ENCODE results near the gene LRRTM2. TPM values are rescaled to one million over a fixed set of nuclear protein-coding genes. Genes with fewer than 3 reads are reported as not detected.

The LRRTM2 gene
- total and polyA plus RNA-seq, 2 of the 4 experiments (the other 2 are of a cell fraction) = 0.53 to 2.0 TPM

DNA sequence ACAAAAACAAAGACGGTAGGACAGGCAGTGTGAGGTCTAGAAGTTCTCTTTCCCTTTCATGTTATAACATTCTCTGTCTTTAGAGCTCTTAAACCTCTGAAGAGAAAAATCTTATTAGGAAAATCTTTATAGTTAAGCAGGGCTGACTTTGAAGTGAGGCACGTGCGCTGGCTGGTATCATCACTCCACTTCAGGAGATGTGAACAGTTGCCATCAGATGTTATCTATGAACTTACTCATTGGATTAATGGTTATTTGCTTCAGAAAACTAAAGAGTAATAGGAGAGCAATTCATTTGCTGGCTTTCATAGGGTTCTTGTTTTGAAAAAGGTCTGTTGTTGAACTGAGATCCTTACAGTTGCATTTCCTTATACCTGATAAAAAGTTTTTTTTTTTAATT is 25.7 kb downstream of the LRRTM2 start:
- ATAC-seq (ENCODE audit: low read depth) = no peak
- H3K18ac ChIP-seq (ENCODE audit: low read depth, low read length) = no peak overlapping the region
- peaks cover 57% of the 10 kb centered on the region for H4K20me1 ChIP-seq (ENCODE audit: insufficient read depth, low read length)
- TF ChIP-seq, protein P1, sequence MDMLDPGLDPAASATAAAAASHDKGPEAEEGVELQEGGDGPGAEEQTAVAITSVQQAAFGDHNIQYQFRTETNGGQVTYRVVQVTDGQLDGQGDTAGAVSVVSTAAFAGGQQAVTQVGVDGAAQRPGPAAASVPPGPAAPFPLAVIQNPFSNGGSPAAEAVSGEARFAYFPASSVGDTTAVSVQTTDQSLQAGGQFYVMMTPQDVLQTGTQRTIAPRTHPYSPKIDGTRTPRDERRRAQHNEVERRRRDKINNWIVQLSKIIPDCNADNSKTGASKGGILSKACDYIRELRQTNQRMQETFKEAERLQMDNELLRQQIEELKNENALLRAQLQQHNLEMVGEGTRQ (IDR thresholded peaks at IDR 0.05; ENCODE audit: low read depth, low read length) = peak; percentile 60
- TF ChIP-seq RCOR1 (IDR thresholded peaks at IDR 0.05; ENCODE audit: insufficient replicate concordance, low read length) (no peak), BHLHE40 (IDR thresholded peaks at IDR 0.05; ENCODE audit: low read depth, low read length) (peak; percentile 51; the same call in 1 of the 2 replicates)
- no peak overlapping the region for H3K14ac ChIP-seq (replicated peaks; ENCODE audit: low read depth, low read length)
- no peak overlapping the region for H3K56ac ChIP-seq (ENCODE audit: extremely low read depth, insufficient read depth, low read length)
- no peaks in the 10 kb centered on the region for H3K36me3 ChIP-seq (ENCODE audit: control insufficient read depth, insufficient read depth, low read length)
- no peak overlapping the region for H4K91ac ChIP-seq (ENCODE audit: insufficient read depth, low read depth, low read length)
- no TSS peak for BruUV-seq (replicated peaks)
- H3K4me1 ChIP-seq (ENCODE audit: control insufficient read depth, insufficient read depth, low read length) = peaks cover 11% of the 10 kb centered on the region
- no peak overlapping the region for H3K27ac ChIP-seq (ENCODE audit: insufficient read depth, low read length)
- peaks cover 5% of the 10 kb centered on the region; the same call in 1 of the 2 replicates for H3K9me1 ChIP-seq (ENCODE audit: insufficient read depth, low read length)
- no peak overlapping the region for H2BK120ac ChIP-seq (ENCODE audit: low read depth, low read length)
- no peak overlapping the region for H2BK20ac ChIP-seq (ENCODE audit: low read depth, low read length)
- ChIA-PET CTCF (no interaction called here), POLR2A (ENCODE audit: unreplicated experiment) (no interaction called here)
- WGBS, 2 experiments (ENCODE audit: extremely low coverage in 2 of 2, insufficient read length in 1 of 2) = no CpG with 5 or more reads among the region's 3 CpGs
- H3K79me1 ChIP-seq (ENCODE audit: low read depth in 1 of 2, low read length in 2 of 2) = peaks cover 28 to 84% of the 10 kb centered on the region in 2 experiments
- H3K27me3 ChIP-seq (ENCODE audit: control insufficient read depth, insufficient read depth, low read length) = no peaks in the 10 kb centered on the region
- DNase-seq = peak; percentile 36
- in situ Hi-C loops (cut with MboI; ENCODE audit: low sequenced_read_pairs) (no loop called here), intact Hi-C loops (cut with micrococcal nuclease) (loop anchor here (5.0 kb wide), 1 partner anchor 52 kb away; no protein-coding TSS in a partner anchor), dilution Hi-C loops (cut with HindIII; ENCODE audit: low sequenced_read_pairs, unreplicated experiment) (no loop called here)
- peak overlapping the region; percentile 1; the same call in 1 of the 2 replicates for H3K4me2 ChIP-seq (ENCODE audit: low read depth, low read length)
- H2AK5ac ChIP-seq (ENCODE audit: low read depth, low read length) = no peak overlapping the region
- H2BK15ac ChIP-seq (ENCODE audit: low read depth, low read length) = no peak overlapping the region
- H2AFZ ChIP-seq (replicated peaks; ENCODE audit: low read length, poor library complexity) = no peak overlapping the region
- no peak overlapping the region for H2BK5ac ChIP-seq (ENCODE audit: low read depth, low read length, poor library complexity, severe bottlenecking)
- H3K4me3 ChIP-seq (ENCODE audit: insufficient read depth, low read depth, low read length) = no peak overlapping the region
- H4K5ac ChIP-seq (ENCODE audit: low read depth, low read length) = no peak overlapping the region
- no peak overlapping the region for H3K4ac ChIP-seq (ENCODE audit: low read depth, low read length)
- no peak overlapping the region for H3K9ac ChIP-seq (ENCODE audit: low read depth, low read length)
- H4K8ac ChIP-seq (ENCODE audit: low read depth in 2 of 2, low read length in 2 of 2) = no peak overlapping the region
- H3K9me3 ChIP-seq (ENCODE audit: control insufficient read depth, insufficient read depth, low read length) = no peaks in the 10 kb centered on the region
- H3K23ac ChIP-seq (ENCODE audit: low read depth, low read length) = no peak overlapping the region
- H2AK9ac ChIP-seq (replicated peaks; ENCODE audit: low read depth, low read length, poor library complexity) = no peak overlapping the region
